ENCODE measurements around the gene HUNK. TPM values are rescaled to one million over a fixed set of nuclear protein-coding genes. Genes with fewer than 3 reads are reported as not detected.
"Not testable (repeated sequence)": the region's sequence is repeated elsewhere in the genome, so short reads cannot be mapped to it uniquely, and the experiment has no call there.

Gene HUNK
- total RNA-seq, 1 donor from 2014 or later = 2.8 TPM

DNA sequence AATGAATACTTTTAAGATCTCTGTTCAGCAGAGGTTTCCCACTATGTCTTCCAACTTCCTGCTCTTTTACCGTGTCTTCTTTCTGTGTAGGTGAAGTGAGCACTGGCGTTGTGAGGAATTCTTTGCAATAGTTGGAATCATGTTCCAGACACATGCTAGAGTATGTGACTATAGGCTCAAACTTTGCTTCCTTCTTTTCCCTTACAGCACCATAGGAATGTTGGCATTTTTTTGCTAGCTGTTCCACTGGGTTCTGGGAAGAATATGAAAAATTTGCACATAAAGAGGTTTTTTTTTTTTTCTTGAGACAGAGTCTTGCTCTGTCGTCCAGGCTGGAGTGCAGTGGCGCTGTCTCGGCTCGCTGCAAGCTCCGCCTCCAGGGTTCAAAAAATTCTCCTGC, 15.7 kb upstream of the HUNK start:
- H3K4me3 ChIP-seq (ENCODE audit: low read depth, low read length) = no peak overlapping the region
- TF ChIP-seq CTCF (conservative IDR thresholded peaks at IDR 0.05; ENCODE audit: low read depth, low read length) = no peak
- no peak for DNase-seq (ENCODE audit: low read depth)

GRCh38 chr21:31857631-31858030, 15.2 kb upstream of the HUNK start:
- not testable (repeated sequence) for H3K4me3 ChIP-seq (ENCODE audit: low read depth, low read length); DNase-seq (ENCODE audit: low read depth)

DNA sequence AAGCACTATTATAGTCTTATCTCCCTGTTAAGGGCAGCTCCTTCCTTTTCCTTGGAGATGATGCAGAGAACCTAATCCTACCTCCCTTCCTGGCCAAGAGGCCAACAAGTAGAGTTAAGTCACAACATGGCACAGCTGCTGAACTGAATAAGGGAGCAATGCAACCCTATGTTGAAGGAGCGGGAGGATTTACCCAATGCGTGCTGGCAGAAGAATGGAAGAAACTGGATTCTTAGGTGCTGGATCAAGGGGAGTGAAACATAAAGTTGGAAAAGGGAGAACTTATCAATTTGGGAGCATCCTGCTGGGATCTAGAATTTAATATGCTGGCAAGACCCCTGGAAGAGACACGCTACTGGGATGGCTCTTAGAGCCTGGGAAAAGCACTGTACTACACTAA, 12.0 kb upstream of the HUNK start:
- DNase-seq (ENCODE audit: low read depth) = no peak
- H3K4me3 ChIP-seq (ENCODE audit: low read depth, low read length) = no peak overlapping the region
- no peak for TF ChIP-seq CTCF (conservative IDR thresholded peaks at IDR 0.05; ENCODE audit: low read depth, low read length)

DNA sequence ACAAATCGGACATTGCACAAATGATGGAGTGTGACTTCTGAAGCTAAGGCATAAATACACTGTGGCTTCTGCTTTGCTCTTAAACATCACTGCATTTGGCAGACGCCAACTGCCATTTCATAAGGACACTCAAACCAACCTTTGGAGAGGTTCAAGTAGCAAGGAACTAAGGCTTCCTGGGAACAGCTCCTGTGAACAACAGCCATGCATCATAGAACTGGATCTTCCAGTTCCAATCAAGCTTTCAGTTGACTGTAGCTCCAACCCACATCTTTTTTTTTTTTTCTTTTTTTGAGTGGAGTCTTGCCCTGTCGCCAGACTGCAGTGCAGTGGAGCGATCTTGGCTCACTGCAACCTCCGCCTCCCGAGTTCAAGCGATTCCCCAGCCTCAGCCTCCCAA, 10.7 kb upstream of the HUNK start:
- no peak for TF ChIP-seq CTCF (conservative IDR thresholded peaks at IDR 0.05; ENCODE audit: low read depth, low read length)

GRCh38 chr21:31865429-31865970, 7.3 kb upstream of the HUNK start:
- no peak for TF ChIP-seq CTCF (conservative IDR thresholded peaks at IDR 0.05; ENCODE audit: low read depth, low read length)
- no peak overlapping the region for H3K4me3 ChIP-seq (ENCODE audit: low read depth, low read length)
- DNase-seq (ENCODE audit: low read depth) = no peak

More for the DNA sequence above, 10.7 kb upstream of the HUNK start:
- no peak overlapping the region for H3K4me3 ChIP-seq (ENCODE audit: low read depth, low read length)
- DNase-seq (ENCODE audit: low read depth) = no peak

DNA sequence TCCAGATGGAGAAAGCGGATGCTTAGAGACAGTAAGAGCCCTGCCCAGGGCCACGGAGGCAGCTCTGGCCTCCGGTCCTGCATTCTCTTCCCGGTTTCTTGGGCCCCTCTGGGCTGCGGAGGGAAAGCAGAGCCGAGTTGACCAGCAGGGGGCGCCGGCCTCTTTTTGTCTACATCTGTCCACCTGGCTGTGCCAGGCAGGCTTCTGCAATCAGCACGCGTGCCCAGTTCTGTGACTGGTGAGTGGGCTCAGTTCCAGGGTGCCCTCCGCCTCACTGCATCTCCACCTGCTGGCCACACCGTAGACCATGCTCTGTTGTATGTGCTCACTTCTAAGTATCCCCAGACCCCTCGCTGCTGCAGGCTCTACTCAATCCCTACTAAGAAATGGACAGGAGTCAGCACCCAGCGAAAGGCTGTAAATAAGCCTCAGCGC, 6.7 kb upstream of the HUNK start:
- no peak overlapping the region for H3K4me3 ChIP-seq (ENCODE audit: low read depth, low read length)
- DNase-seq (ENCODE audit: low read depth) = no peak
- peak; percentile 88 for TF ChIP-seq CTCF (conservative IDR thresholded peaks at IDR 0.05; ENCODE audit: low read depth, low read length)

GRCh38 chr21:31869750-31870149, 3.1 kb upstream of the HUNK start:
- no peak for DNase-seq (ENCODE audit: low read depth)
- H3K4me3 ChIP-seq (ENCODE audit: low read depth, low read length) = no peak overlapping the region
- TF ChIP-seq CTCF (conservative IDR thresholded peaks at IDR 0.05; ENCODE audit: low read depth, low read length) = no peak

Data from epithelial cell of proximal tubule (primary cell).